ENCODE data around the gene NOTCH2NLA.
"Not testable (repeated sequence)": the region's sequence is repeated elsewhere in the genome, so short reads cannot be mapped to it uniquely, and the experiment has no call there.

The NOTCH2NLA gene

DNA sequence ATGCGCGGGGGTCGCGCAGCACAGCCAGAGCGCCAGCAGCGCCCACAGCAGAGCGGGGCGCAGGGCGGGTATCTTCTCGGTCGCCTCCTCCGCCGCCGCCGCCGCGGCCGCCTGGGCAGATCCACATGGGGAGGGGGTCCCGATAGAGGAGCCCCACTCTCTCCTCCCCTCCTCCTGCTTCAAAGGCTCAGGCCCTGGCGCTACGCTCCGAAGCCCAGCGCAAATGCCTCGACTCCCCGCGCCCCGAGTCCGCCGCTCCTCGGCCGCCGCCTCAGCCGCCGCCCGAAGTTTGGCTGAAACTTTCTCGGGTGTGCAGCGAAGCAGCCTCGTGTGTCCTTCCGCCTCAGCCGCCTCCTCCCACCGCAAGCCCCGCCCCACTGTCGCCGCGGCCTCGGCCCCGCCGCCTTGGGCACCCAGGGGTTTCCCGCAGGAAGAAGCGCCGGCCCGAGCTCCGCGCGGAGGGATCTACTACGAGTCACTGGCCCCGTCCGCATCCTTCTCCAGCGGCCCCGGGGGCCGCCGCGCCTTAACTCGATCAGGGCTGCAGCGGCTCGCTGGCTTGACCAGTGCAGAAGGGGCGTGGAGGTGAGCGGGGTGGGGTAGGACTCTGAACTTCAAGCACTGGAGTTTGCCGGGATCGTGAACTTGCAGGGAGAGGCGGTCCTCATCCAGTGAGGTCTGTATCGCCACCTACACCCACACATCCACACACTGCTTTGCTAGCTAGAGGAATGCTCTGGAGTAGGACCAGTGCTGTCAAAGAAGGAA, at the start of gene NOTCH2NLA:
Gene NOTCH2NLA (minus strand): TSS at position 312 of the 768 bp plus-strand sequence. CDS start 39,684 bp downstream, outside the sequence.
- FAIRE-seq, result not testable (repeated sequence)

DNA sequence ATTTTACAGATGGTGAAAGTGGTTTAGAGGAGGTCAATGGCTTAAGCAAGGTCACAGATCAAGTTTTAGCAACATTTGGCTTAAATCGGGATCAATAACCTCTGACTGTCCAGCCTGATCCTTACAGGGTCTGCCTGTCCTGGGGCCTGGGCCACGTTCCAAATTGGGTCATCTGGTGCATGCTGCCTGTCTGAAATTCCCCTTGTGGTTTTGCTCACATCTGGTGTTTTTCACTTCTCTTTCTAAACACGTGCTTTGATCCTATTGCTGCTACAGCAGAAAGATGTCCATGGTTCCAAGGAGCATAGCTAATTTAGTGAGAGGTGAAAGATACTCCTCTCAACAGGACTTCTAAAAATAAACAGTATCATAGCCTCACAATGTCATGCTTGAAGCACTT, 49.5 kb upstream of the NOTCH2NLA start:
- not testable (repeated sequence) for FAIRE-seq

DNA sequence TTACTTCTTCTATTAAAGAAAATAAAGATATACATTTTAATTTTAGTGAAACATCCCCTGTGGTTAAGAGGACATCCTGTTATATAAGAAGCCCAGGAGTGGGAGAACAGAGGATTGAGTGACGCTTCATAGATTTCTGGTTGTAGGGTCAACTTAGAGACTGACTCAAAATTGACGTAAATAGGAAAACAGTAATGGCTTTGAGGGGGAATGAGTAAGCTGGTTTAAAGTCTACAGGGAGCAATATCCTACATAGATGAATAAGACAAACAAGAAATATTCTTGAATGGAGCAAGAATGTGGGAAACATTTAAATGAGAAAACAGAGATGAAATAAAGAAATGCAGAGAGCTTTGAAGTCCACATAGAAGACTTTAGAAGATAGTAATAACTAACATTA, 48.3 kb upstream of the NOTCH2NLA start:
- not testable (repeated sequence) for FAIRE-seq

DNA sequence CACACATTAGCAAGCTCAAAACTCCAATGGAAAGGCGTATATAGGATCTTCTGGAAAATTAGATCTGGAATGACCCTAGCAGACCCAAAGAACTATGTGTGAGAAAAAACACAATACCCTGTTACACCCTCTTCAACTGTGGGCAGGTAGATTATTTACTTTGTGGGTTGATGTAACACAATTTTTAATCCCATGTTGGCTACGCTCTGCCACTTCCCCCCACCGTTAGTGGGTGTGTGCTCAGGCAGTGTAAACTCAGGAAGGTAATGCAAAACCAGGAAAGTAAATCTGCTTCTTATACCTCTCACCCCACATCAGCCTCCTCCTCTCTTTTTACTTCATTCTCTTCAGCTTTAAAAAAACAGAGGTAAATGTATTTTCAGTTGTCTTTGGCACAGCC, 45.3 kb upstream of the NOTCH2NLA start:
- not testable (repeated sequence) for FAIRE-seq

DNA sequence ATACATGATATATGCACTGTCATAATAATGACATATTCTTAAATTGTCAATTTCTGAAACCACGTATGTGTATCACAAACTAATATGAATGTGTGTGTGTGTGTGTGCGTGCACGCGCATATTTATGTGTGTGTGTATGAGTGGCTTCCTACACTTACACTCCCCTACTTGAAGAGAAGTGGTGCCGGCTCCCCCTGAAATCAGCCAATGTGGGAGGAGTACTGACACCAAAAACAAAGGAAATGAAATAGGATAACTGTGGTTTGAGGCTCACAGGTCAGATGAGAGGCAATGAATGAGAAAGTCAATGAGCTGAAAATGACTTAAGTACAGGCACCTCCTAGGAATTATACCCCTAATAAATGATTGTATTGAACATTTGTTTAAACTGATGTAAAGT, 44.4 kb upstream of the NOTCH2NLA start:
- FAIRE-seq, result not testable (repeated sequence)

DNA sequence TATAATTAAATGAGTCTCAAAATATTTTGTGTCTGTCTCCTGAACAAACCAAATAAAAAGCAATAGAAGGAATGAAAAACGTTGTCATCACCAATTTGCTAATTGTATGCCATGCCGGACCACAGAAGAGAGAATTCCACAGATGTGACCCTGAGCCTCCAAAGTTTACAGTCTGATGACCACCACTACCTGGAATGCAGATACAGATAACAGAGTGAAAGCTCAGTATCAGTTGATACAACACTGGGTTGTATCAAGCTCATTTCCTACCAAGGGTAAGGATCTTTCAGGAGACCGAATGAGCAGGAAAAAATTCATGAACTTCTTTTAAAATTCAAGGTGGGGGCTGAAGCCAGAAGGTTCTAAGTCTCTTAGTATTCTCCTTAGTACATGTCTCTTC, 43.9 kb upstream of the NOTCH2NLA start:
- not testable (repeated sequence) for FAIRE-seq

DNA sequence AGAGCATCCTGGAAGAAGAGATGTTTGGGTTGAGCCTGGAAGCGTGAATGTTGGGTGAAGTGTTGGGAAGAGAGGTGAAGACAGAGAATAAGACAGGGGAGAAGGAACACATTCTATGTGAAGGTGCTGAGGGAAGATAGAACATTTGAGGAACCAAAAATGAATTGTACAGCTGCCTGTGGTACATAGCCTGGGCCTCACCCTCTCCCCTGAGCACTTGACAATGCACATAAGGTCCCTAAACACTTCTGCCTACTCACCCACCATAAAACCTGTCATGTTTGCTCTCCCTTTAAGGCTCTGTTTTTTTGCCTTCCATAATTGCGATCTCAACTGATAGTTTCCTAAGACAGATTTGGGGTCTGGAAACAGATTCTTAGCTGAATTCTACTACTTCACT, 43.2 kb upstream of the NOTCH2NLA start:
- FAIRE-seq, result not testable (repeated sequence)

DNA sequence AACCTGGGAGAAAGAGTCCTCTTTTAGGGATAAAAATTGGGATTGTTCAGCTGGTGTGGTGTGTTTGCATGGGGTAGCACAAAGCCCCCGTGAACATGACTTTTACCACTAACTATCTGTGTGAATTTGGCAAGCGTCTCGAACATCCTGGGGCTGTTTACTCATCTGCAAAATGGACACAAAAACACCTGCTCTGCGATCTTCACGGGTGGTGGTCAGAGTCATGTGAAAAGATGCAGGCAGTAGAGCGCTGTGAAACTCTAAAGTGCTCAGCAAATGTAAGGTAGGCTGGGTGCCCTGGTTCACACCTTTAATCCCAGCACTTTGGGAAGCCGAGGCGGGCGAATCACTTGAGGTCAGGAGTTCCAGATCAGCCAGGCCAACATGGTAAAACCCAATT, 41.3 kb upstream of the NOTCH2NLA start:
- not testable (repeated sequence) for FAIRE-seq

DNA sequence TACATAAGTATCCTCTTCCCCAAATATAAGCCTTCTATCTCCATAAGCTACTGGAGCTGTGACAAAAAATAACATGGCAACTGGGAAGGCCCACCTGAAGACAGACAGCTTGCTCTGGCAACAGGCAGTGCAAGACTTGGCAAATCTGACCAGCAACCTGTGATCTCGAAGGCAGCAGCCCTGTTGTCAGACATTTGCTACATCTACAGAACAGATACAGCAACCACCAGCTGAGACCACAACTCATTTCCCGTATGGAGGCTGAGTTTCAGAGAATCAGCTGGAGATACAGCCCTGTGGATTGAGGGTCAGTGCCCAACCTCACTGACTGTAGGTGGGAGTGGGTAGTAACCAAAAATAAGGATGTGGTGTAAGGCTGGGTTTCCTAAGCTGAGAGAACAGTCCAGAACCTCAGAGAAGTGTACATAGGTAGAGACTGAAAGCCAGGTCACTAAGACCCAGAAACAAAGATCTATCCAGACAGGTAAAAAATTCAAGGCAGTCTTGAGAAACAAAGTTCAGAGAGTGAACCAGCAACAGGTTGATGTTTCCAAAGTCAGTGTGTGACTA, 37.4 kb upstream of the NOTCH2NLA start:
- FAIRE-seq, result not testable (repeated sequence)

DNA sequence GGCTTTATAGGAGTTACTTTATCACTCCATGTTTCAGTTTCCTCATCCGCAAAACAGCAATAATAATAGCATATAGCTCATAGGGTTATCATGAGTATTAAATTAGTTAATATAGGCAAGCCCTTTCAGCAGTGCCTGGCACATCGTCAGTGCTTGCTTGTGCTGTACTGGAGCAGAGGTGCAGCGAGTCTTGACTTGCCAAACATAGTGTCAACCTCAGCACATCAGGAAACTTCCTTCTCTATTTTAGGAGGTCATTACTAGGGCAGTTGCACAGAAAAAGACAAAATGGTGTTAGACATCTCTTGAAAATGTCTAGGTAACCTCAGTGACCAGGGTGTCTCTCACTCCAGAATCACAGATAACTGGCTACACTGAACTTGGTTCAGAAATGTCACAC, 35.9 kb upstream of the NOTCH2NLA start:
- FAIRE-seq, result not testable (repeated sequence)

DNA sequence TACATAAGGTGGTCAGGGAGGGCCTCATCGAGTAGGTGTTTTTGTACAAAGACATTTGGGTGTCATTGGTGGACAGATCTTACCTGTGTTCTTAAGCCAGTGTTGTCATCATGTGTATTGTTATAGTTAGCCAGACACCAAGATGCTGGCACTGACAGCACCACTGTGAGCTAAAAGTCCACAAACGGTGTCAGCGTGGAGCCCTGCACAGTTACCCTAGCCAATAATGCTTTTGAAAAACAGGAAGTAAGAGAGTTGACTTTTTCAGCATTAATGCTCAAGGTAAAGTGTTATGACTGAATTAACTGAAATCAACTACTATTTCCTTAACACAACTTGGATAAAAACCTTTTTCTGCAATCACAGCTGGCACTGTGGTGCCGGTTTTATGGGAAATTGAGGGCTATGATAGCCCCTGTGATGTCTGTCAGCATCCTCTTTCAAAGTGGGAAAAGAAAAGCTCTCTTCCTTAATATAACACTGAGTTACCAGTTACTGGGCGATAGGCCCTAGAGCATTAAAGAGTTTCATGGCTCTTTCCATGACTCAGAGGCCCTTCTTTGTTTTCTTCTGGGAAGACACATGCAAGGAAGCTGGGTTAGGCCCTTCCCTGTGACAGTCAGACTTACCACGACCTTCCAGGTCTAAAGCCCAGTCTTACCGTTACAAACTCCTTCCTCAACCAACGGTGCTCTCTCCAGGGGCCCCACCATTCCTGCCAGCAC, 31.3 kb upstream of the NOTCH2NLA start:
- not testable (repeated sequence) for FAIRE-seq

DNA sequence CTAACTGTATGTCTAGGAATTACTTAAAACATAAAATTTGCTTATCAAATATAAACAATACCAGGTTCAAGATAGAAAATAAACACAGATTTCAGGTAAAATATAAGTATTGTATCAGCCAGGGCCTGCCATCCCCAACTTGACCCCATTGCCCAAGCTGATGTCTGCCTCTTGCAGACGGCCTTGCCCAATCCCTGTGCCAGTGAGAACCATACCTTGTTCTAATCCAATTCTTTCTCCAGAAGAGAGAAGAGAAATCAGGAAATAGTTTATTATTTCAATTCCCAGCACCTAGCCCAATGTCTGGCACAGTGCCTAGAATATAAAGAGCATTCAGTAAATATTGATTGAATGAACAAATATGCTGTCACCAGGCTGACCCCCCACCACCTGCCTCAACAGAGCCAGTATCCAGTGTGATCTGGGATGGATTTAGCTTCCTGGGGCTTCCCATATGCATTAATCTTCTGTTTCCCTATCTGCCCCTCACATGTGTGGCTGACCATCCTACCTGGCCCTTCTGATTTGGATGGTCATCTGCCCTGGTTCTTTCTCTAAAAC, 29.3 kb upstream of the NOTCH2NLA start:
- not testable (repeated sequence) for FAIRE-seq

DNA sequence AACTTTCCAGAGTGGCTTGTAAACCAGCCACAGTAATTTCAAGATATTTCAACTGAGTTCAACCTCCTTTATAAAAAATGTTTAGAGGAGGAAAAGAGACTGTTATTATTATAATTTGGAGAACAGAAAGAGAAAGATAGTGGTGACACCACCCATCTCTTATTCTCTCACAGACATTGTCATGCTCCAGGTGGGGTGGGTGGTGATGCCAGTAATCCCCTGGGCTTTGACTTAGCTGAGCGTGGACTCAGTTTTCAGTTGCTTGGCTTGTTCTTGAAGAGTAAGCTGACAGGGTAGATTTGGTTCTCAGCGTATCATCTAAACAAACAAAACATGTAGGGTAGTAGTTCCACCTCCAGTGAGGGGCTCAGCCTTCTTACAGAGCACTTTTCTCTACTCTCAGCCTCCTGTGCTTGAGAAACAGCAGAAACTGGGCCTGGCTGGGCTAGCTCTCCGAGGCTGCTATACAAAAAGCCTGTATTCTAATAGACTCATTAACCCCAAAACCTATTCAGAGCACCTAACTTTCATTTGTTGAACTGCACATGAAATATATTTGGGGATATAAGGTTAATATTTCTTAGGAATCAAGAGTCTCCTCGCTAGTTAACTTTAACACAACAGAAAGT, 25.9 kb upstream of the NOTCH2NLA start:
- not testable (repeated sequence) for FAIRE-seq

DNA sequence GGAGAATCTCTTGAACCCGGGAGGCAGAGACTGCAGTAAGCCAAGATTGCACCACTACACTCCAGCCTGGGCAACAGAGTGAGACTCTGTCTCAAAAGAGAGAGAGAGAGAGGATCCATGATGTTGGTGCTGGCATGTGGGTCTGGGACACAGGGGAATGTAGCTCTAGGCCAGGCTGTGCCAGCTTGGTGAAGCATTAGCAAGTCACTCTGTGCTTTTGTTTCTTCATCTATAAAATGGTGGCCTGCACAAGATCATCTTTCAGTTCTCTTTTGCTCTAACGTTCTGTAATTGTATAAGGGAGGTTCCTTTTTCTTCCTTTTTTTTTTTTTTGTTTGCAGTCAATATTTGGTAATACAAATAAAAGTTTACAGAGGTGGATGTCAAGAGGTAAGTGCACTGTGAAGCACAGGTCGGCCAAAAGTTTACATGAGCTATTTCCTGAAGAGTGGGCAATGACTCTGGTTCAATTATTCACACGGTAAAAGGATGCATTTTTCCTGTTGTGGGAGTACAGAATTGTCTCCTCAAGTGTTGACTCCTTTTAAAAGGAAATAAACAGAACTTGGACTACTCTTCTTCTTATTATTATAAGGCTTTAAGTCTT, 24.5 kb upstream of the NOTCH2NLA start:
- FAIRE-seq, result not testable (repeated sequence)

DNA sequence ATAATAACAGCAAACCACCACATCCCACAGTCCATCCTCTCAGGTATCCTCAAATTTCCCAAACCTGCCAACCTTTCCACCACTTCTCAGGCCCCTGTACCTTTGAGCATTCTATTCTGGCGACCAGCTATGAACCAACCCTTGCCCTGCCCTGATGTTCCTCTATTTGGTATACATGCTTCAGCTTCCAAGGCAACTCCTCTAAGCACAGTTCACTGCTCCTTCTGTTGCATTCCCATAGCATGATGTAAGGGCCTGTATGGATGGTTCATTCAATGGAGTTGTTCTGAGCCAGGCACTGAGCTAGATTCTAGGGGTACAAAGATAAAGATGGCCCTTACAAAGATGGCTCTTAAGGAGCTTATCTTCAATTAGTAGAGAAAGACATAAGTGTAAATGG, 22.7 kb upstream of the NOTCH2NLA start:
- not testable (repeated sequence) for FAIRE-seq

DNA sequence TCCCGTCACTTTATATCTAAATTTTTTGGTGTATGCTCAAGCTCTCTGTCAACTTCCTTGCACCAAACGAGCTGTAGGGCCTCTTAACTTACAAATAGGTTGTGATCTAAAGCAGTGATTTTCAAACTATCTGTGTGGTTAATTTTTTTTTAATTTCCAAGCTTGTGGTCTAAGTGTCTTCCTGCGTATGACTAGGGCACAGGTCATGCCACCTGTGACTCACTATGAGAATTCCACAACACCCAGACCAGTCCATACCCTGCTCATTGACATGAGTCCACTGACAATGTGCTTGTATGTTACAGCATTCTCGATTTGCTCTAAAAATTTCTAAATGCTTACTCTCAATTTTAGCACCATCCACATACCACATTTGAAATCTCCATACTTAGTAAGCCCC, 19.8 kb upstream of the NOTCH2NLA start:
- not testable (repeated sequence) for FAIRE-seq

DNA sequence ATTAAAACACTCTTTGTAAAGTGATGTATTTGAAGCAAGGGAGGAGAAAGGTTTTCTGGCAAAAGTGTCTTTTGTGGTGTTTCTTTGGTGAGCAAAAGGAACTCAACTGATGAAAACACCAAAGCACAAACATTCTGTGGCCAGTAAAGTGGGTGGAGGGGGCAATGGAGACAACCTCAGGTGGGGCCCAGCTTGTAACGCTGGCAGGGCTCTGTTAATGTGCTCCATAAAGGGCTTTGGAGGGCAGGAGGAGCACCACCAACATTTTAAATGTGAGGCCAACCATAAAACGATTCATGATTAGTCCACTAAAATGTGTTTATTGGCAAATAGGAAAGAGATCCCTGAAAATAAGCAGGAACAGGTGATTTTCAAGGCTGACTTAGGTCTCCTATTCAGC, 7.8 kb upstream of the NOTCH2NLA start:
- FAIRE-seq, result not testable (repeated sequence)

DNA sequence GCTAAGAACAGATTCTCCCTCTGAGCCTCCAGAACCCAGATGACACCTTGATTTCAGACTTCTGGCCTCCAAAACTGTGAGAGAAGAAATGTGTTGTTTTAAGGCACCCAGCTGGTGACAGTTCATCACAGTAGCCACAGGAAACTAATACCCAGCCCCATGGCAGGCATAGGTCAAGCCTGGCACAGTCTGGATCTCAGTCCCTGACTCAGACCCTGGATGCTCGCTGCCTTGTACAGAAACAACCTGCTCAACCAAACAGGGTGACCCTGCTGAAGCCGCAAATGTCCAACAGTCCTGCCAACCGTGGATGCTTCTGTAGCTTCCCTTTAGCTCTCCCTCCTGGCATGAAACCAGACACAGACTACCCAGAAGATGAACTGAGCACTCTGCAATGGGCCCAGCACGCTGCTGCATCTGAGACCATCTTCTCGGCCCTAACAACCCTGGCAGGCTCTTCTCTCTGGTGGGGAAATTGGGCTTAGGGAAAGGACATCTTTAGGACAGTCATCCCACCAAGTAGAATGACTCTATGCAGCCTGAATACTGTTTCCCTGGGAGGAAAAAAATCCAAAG, 7.3 kb upstream of the NOTCH2NLA start:
- FAIRE-seq, result not testable (repeated sequence)

DNA sequence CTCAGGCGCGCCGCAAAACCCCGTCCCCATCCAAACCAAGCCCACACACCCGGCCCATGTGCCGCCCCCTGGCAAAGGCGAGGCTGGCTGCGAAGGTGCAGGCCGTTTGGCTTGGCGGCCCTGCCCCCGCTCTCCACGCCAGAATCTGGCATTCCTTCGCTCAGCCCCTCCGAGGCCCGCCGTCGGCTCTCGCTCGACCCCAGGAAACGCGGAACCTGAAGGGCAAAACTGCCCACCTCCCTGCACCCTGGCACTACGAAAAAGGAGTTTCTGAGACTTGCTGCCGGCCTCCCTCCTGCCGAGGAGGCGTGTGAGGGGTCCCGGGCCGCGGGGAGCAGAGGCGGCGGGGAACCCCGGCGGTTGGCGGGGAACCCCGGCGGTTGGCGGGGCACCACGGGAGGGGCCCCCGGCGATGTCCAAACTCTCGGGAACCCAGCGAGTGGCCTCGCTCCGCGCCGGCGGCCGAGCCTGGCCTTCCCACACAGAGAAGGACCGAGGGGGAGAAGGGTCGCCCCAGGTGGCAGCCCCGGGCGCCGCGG, 608 bp downstream of the NOTCH2NLA start:
- FAIRE-seq, result not testable (repeated sequence)

DNA sequence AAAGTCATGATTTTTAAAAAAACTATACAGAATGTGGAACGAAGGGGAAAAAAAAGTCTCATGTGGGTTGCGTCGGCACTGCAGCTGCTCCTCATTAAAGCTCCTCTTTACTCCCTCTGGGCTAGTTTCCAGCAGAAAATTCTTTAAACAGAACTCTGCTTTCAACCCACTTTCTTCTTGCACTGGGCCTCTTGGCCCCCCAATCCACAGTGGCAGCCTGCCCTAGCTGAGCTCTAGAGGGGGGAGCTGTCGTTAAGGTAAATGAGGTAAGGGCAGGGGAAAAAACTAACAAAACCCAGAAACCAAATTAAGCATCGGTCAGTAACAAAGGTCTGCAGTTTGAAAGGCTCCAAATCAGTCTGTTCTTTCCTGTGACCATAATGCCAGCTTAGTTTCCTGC, 54.3 kb downstream of the NOTCH2NLA start:
- not testable (repeated sequence) for FAIRE-seq

DNA sequence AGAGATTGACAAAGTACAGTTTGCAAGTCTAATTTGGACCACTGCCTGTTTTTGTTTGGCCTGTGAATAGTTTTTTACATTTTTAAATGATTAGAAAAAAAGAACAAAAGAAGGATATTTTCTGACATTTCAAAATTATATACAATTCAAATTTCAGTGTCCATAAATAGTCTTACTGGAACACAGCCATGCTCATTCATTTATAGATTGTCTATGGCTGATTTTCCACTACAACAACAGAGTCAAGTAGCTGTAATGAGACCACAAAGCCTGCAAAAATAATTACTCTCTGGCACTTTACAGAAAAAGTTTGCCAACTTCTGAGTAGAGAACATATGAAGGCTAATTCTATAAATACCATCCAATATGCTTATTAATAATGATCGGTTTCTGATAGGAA, 61.1 kb downstream of the NOTCH2NLA start:
- not testable (repeated sequence) for FAIRE-seq

DNA sequence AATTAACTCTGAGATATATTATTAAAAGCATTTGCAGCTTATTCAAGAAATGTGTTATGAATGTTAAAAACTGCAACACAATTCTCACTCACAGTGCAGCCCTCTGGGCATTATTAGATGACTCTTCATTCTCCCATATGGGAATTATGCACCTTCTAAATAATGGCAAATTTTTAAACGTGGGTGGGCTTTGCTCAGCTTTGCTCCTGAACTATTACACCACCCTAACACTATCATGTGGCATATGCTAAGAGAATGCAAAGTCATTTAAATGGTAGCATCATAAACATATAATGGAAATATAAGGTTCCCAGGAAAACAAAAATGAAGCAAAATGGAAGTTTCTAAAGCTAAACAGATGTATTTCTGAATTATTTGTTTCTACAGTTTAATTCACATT, 61.5 kb downstream of the NOTCH2NLA start:
- not testable (repeated sequence) for FAIRE-seq

Measured in endometrium (tissue), 2 donors.